Neural cell (in vitro differentiated cells): ENCODE results near the gene RADX.

Source experiments
- EP300 ChIP-seq: fragments of 450-650 bp; conservative IDR thresholded peaks from 2 replicates; pipeline ENCODE4 v1.6.1; 2014; ENCODE audit warnings: antibody characterized with exemption, mild to moderate bottlenecking, moderate library complexity; ENCODE audit not compliant: poor library complexity, severe bottlenecking
- EZH2 ChIP-seq: fragments of 200-600, 300-800 bp; shearing (Covaris generic), sonication (generic); IDR thresholded peaks from 2 replicates; pipeline ENCODE4 v1.6.1; 2014; ENCODE audit warnings: antibody characterized with exemption, low read length, borderline replicate concordance, mild to moderate bottlenecking; ENCODE audit not compliant: insufficient read depth, poor library complexity, severe bottlenecking
- MXI1 ChIP-seq: fragments of 450-650 bp; conservative IDR thresholded peaks from 2 replicates; pipeline ENCODE4 v1.6.1; 2014; ENCODE audit warnings: antibody characterized with exemption, mild to moderate bottlenecking; ENCODE audit not compliant: poor library complexity, severe bottlenecking
- POLR2AphosphoS5 ChIP-seq: IDR thresholded peaks from 2 replicates; pipeline ENCODE4 v1.6.1; 2012
- RAD21 ChIP-seq: fragments of 450-650 bp; conservative IDR thresholded peaks from 2 replicates; pipeline ENCODE4 v1.6.1; 2014; ENCODE audit warnings: antibody characterized with exemption, mild to moderate bottlenecking, moderate library complexity
- SMC3 ChIP-seq: fragments of 450-650 bp; conservative IDR thresholded peaks from 2 replicates; pipeline ENCODE4 v1.6.1; 2014; ENCODE audit warnings: antibody characterized with exemption, mild to moderate bottlenecking, moderate library complexity; ENCODE audit not compliant: poor library complexity
- TAF1 ChIP-seq: IDR thresholded peaks from 2 replicates; pipeline ENCODE4 v1.6.1; 2012; ENCODE audit warnings: low read depth
- TF ChIP-seq, protein P1 (sequence below): fragments of 450-650 bp; IDR thresholded peaks from 2 replicates; pipeline ENCODE4 v1.5.1; 2014; ENCODE audit warnings: antibody characterized with exemption, mild to moderate bottlenecking, moderate library complexity; ENCODE audit not compliant: poor library complexity, severe bottlenecking
- TF ChIP-seq, protein P2 (sequence below): IDR thresholded peaks from 2 replicates; pipeline ENCODE4 v1.6.1; 2012; ENCODE audit warnings: borderline replicate concordance

DNA sequence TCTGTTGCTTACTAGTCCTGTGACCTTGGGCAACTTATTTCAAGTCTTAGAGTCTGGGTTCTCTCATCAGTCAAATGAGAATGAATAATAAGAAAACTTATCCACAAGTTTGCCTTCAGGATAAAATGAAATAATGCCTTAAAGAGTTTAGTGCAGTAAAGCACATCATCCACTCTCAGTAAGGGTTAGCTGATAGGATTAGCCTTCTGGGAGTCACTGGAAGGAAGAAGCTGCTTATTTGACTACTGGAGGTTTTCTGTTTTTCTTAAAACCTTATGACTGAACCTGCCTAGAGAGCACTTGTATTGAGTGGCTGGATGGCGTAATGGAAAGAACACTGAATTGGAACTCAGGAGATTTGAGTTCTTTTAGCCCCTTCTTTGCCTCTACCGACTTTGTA is 116.6 kb downstream of the RADX start:
- TF ChIP-seq POLR2AphosphoS5, result no peak
- TF ChIP-seq, protein P1, sequence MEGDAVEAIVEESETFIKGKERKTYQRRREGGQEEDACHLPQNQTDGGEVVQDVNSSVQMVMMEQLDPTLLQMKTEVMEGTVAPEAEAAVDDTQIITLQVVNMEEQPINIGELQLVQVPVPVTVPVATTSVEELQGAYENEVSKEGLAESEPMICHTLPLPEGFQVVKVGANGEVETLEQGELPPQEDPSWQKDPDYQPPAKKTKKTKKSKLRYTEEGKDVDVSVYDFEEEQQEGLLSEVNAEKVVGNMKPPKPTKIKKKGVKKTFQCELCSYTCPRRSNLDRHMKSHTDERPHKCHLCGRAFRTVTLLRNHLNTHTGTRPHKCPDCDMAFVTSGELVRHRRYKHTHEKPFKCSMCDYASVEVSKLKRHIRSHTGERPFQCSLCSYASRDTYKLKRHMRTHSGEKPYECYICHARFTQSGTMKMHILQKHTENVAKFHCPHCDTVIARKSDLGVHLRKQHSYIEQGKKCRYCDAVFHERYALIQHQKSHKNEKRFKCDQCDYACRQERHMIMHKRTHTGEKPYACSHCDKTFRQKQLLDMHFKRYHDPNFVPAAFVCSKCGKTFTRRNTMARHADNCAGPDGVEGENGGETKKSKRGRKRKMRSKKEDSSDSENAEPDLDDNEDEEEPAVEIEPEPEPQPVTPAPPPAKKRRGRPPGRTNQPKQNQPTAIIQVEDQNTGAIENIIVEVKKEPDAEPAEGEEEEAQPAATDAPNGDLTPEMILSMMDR, result no peak
- TF ChIP-seq EZH2, result no peak
- no peak for TF ChIP-seq RAD21
- TF ChIP-seq EP300, result no peak
- TF ChIP-seq TAF1, result no peak
- TF ChIP-seq MXI1, result no peak
- TF ChIP-seq, protein P2, sequence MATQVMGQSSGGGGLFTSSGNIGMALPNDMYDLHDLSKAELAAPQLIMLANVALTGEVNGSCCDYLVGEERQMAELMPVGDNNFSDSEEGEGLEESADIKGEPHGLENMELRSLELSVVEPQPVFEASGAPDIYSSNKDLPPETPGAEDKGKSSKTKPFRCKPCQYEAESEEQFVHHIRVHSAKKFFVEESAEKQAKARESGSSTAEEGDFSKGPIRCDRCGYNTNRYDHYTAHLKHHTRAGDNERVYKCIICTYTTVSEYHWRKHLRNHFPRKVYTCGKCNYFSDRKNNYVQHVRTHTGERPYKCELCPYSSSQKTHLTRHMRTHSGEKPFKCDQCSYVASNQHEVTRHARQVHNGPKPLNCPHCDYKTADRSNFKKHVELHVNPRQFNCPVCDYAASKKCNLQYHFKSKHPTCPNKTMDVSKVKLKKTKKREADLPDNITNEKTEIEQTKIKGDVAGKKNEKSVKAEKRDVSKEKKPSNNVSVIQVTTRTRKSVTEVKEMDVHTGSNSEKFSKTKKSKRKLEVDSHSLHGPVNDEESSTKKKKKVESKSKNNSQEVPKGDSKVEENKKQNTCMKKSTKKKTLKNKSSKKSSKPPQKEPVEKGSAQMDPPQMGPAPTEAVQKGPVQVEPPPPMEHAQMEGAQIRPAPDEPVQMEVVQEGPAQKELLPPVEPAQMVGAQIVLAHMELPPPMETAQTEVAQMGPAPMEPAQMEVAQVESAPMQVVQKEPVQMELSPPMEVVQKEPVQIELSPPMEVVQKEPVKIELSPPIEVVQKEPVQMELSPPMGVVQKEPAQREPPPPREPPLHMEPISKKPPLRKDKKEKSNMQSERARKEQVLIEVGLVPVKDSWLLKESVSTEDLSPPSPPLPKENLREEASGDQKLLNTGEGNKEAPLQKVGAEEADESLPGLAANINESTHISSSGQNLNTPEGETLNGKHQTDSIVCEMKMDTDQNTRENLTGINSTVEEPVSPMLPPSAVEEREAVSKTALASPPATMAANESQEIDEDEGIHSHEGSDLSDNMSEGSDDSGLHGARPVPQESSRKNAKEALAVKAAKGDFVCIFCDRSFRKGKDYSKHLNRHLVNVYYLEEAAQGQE, result no peak
- no peak for TF ChIP-seq SMC3
